ENCODE results near the gene ANTXR1.

ANTXR1 gene

GRCh38 chr2:69192176-69192945 is 179.4 kb downstream of the ANTXR1 start:
- no peak for ATAC-seq

GRCh38 chr2:69195706-69196105 is 182.7 kb downstream of the ANTXR1 start:
- TF ChIP-seq POU6F1 (CRISPR knock-in tag; IDR thresholded peaks at IDR 0.05; ENCODE audit: borderline replicate concordance, low read depth): no peak
- TF ChIP-seq ZFP30 (CRISPR knock-in tag; IDR thresholded peaks at IDR 0.05): no peak
- no peak for TF ChIP-seq TOX (CRISPR knock-in tag; IDR thresholded peaks at IDR 0.05; ENCODE audit: borderline replicate concordance)
- no peak for TF ChIP-seq ZNF565 (CRISPR knock-in tag; conservative IDR thresholded peaks at IDR 0.05; ENCODE audit: low read depth)
- no peak for TF ChIP-seq CREB5 (CRISPR knock-in tag; IDR thresholded peaks at IDR 0.05; ENCODE audit: low read depth)
- no peak for TF ChIP-seq TCF4 (CRISPR knock-in tag; IDR thresholded peaks at IDR 0.05; ENCODE audit: borderline replicate concordance)
- TF ChIP-seq PATZ1 (CRISPR knock-in tag; IDR thresholded peaks at IDR 0.05; ENCODE audit: borderline replicate concordance): no peak
- TF ChIP-seq ZNF8 (CRISPR knock-in tag; IDR thresholded peaks at IDR 0.05): no peak
- TF ChIP-seq ZFP3 (CRISPR knock-in tag; IDR thresholded peaks at IDR 0.05): no peak
- TF ChIP-seq SNAI2 (CRISPR knock-in tag; IDR thresholded peaks at IDR 0.05): no peak
- no peak for TF ChIP-seq CSDC2 (CRISPR knock-in tag; IDR thresholded peaks at IDR 0.05)
- no peak for TF ChIP-seq PPARA (CRISPR knock-in tag; IDR thresholded peaks at IDR 0.05; ENCODE audit: borderline replicate concordance)
- TF ChIP-seq GLIS3 (CRISPR knock-in tag; IDR thresholded peaks at IDR 0.05): no peak
- no peak for TF ChIP-seq ESRRG (CRISPR knock-in tag; IDR thresholded peaks at IDR 0.05)
- ATAC-seq: no peak

More at GRCh38 chr2:69192176-69192945, 179.4 kb downstream of the ANTXR1 start:
- no peak for TF ChIP-seq ARNTL (CRISPR knock-in tag; IDR thresholded peaks at IDR 0.05; ENCODE audit: borderline replicate concordance, low read depth)
- TF ChIP-seq ZNF70 (CRISPR knock-in tag; IDR thresholded peaks at IDR 0.05): no peak
- TF ChIP-seq TOX (CRISPR knock-in tag; IDR thresholded peaks at IDR 0.05; ENCODE audit: borderline replicate concordance): no peak
- no peak for TF ChIP-seq PPARA (CRISPR knock-in tag; IDR thresholded peaks at IDR 0.05; ENCODE audit: borderline replicate concordance)
- TF ChIP-seq OSR1 (CRISPR knock-in tag; IDR thresholded peaks at IDR 0.05): no peak
- TF ChIP-seq TSHZ2 (CRISPR knock-in tag; IDR thresholded peaks at IDR 0.05): no peak
- TF ChIP-seq POU6F1 (CRISPR knock-in tag; IDR thresholded peaks at IDR 0.05; ENCODE audit: borderline replicate concordance, low read depth): no peak
- TF ChIP-seq TCF4 (CRISPR knock-in tag; IDR thresholded peaks at IDR 0.05; ENCODE audit: borderline replicate concordance): no peak

- TF ChIP-seq TOX (CRISPR knock-in tag; IDR thresholded peaks at IDR 0.05; ENCODE audit: borderline replicate concordance) (no peak), SNAI2 (CRISPR knock-in tag; IDR thresholded peaks at IDR 0.05) (no peak), ZNF70 (CRISPR knock-in tag; IDR thresholded peaks at IDR 0.05) (no peak), ZFP30 (CRISPR knock-in tag; IDR thresholded peaks at IDR 0.05) (no peak), CREB5 (CRISPR knock-in tag; IDR thresholded peaks at IDR 0.05; ENCODE audit: low read depth) (no peak), ISL1 (CRISPR knock-in tag; IDR thresholded peaks at IDR 0.05) (no peak), GLIS3 (CRISPR knock-in tag; IDR thresholded peaks at IDR 0.05) (no peak), ZFP3 (CRISPR knock-in tag; IDR thresholded peaks at IDR 0.05) (no peak)
- ATAC-seq: peak; percentile 23; the same call in 1 of the 3 replicates
Measured at GRCh38 chr2:69196327-69197117, 183.5 kb downstream of the ANTXR1 start.
